ENCODE measurements around the gene DENND4C. TPM values are rescaled to one million over a fixed set of nuclear protein-coding genes. Genes with fewer than 3 reads are reported as not detected.

DENND4C gene
- total RNA-seq, 1 donor: 65.1 TPM

DNA sequence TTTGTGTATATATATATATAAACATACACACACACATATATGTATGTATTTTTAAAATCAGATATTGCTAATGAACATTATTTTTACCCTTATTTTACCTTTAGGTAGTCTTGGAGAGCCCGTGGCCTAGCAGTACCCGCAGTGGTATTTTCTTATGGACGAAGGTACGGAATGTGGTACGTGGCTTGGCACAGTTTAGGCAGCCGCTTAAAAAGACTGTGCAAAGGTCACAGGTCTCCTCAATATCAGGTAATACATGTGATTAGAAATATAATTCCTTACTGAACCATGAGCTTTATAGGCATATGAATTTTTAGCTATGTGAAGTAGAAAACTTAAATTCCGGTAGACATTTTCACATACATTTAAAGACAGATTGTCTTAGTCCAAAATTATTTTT is 105.7 kb downstream of the DENND4C start:
- no peak overlapping the region for H2AFZ ChIP-seq (ENCODE audit: low read length)
- H3K4me2 ChIP-seq (ENCODE audit: insufficient read depth, low read length): no peak overlapping the region
- H4K20me1 ChIP-seq (ENCODE audit: insufficient read depth, low read length): no peaks in the 10 kb centered on the region
- H3K4me1 ChIP-seq (ENCODE audit: insufficient read depth, low read length): no peaks in the 10 kb centered on the region
- TF ChIP-seq, protein P1, sequence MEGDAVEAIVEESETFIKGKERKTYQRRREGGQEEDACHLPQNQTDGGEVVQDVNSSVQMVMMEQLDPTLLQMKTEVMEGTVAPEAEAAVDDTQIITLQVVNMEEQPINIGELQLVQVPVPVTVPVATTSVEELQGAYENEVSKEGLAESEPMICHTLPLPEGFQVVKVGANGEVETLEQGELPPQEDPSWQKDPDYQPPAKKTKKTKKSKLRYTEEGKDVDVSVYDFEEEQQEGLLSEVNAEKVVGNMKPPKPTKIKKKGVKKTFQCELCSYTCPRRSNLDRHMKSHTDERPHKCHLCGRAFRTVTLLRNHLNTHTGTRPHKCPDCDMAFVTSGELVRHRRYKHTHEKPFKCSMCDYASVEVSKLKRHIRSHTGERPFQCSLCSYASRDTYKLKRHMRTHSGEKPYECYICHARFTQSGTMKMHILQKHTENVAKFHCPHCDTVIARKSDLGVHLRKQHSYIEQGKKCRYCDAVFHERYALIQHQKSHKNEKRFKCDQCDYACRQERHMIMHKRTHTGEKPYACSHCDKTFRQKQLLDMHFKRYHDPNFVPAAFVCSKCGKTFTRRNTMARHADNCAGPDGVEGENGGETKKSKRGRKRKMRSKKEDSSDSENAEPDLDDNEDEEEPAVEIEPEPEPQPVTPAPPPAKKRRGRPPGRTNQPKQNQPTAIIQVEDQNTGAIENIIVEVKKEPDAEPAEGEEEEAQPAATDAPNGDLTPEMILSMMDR (IDR thresholded peaks at IDR 0.05; ENCODE audit: extremely low read depth, low read depth, low read length): no peak
- H3K27ac ChIP-seq (ENCODE audit: low read depth, low read length): no peak overlapping the region
- no peak for DNase-seq (ENCODE audit: insufficient read length, low spot score, missing footprints)
- no peaks in the 10 kb centered on the region for H3K9me3 ChIP-seq (ENCODE audit: low read depth, low read length)
- H3K79me2 ChIP-seq (ENCODE audit: insufficient read depth, low read length): no peaks in the 10 kb centered on the region
- peaks cover 12% of the 10 kb centered on the region for H3K36me3 ChIP-seq (ENCODE audit: insufficient read depth, low read length)
- H3K4me3 ChIP-seq (ENCODE audit: insufficient read depth, low read length): no peak overlapping the region
- H3K27me3 ChIP-seq (ENCODE audit: insufficient read depth, low read length): no peaks in the 10 kb centered on the region

DNA sequence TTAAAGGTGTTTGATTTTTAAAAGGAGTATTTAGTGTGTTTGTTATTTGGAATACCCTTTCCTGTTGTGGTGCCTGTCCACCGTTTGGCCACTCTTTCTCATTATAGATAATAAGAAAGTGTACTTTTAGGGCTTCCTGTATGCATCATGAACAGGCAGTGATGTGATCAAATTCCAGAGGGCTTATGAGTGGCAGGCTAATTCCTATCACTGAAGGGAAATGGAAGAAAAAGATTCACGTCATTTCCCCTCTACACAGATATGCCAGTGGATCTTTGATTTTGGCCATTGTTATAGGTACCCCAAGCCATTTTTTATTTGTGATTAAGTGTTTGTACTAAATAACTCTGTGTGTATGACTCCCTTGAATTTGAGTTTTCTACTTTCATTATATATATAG is 112.5 kb downstream of the DENND4C start:
- DNase-seq (ENCODE audit: insufficient read length, low spot score, missing footprints): no peak
- TF ChIP-seq, protein P1 (IDR thresholded peaks at IDR 0.05; ENCODE audit: extremely low read depth, low read depth, low read length): no peak
- Histone ChIP-seq H2AFZ (ENCODE audit: low read length) (no peak overlapping the region), H4K20me1 (ENCODE audit: insufficient read depth, low read length) (no peaks in the 10 kb centered on the region), H3K27me3 (ENCODE audit: insufficient read depth, low read length) (no peaks in the 10 kb centered on the region), H3K9me3 (ENCODE audit: low read depth, low read length) (no peaks in the 10 kb centered on the region), H3K4me3 (ENCODE audit: insufficient read depth, low read length) (no peak overlapping the region), H3K27ac (ENCODE audit: low read depth, low read length) (no peak overlapping the region), H3K4me1 (ENCODE audit: insufficient read depth, low read length) (no peaks in the 10 kb centered on the region), H3K79me2 (ENCODE audit: insufficient read depth, low read length) (no peaks in the 10 kb centered on the region), H3K4me2 (ENCODE audit: insufficient read depth, low read length) (no peak overlapping the region), H3K36me3 (ENCODE audit: insufficient read depth, low read length) (peaks cover 17% of the 10 kb centered on the region)

DNA sequence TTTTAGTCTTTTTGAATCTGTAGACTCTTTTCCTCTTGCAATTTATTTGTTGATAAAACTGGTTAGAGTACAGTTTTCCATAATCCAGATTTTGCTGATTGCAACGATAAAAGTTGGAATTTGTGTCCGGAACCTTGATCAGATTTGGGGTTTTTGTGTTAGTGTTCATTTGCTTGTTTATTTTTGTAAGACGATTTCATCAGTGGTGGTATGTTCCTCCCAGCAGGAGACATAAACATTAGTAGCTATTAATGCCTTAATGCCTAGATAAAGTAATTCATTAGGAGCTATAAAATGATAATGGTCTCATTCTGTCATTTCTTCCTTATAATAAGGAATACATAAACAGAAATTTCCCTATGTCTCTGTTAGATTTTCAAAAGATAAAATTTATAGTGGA is 128.2 kb downstream of the DENND4C start:
- DNase-seq (ENCODE audit: insufficient read length, low spot score, missing footprints): no peak
- TF ChIP-seq, protein P1 (IDR thresholded peaks at IDR 0.05; ENCODE audit: extremely low read depth, low read depth, low read length): no peak
- no peaks in the 10 kb centered on the region for H3K79me2 ChIP-seq (ENCODE audit: insufficient read depth, low read length)
- H3K9me3 ChIP-seq (ENCODE audit: low read depth, low read length): no peaks in the 10 kb centered on the region
- H4K20me1 ChIP-seq (ENCODE audit: insufficient read depth, low read length): no peaks in the 10 kb centered on the region
- H3K4me3 ChIP-seq (ENCODE audit: insufficient read depth, low read length): no peak overlapping the region
- H3K36me3 ChIP-seq (ENCODE audit: insufficient read depth, low read length): peaks cover 29% of the 10 kb centered on the region
- no peak overlapping the region for H2AFZ ChIP-seq (ENCODE audit: low read length)
- H3K4me1 ChIP-seq (ENCODE audit: insufficient read depth, low read length): no peaks in the 10 kb centered on the region
- no peak overlapping the region for H3K4me2 ChIP-seq (ENCODE audit: insufficient read depth, low read length)
- H3K27ac ChIP-seq (ENCODE audit: low read depth, low read length): no peak overlapping the region
- no peaks in the 10 kb centered on the region for H3K27me3 ChIP-seq (ENCODE audit: insufficient read depth, low read length)

DNA sequence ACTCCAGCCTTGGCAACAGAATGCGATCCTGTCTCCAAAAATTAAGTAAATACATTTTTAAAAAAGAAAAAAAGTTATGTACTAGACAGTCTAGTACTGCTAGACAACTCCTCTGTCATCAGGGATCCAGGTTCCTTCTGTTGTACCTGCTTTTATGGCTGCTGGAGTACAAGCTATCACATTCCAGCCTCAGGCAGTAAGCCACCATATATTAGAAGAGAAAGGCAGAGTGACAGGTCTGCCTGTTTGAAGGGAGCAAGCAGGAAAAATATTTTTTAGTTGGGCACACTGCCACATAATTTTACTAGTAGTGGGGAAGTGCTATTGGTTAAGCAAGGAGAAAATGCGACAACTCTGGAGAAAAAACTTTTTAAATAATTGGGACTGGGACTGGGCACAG is 138.6 kb downstream of the DENND4C start:
- Histone ChIP-seq H3K27me3 (ENCODE audit: insufficient read depth, low read length) (no peaks in the 10 kb centered on the region), H3K4me3 (ENCODE audit: insufficient read depth, low read length) (no peak overlapping the region), H3K27ac (ENCODE audit: low read depth, low read length) (no peak overlapping the region), H3K4me2 (ENCODE audit: insufficient read depth, low read length) (no peak overlapping the region), H4K20me1 (ENCODE audit: insufficient read depth, low read length) (no peaks in the 10 kb centered on the region), H3K9me3 (ENCODE audit: low read depth, low read length) (no peaks in the 10 kb centered on the region), H3K4me1 (ENCODE audit: insufficient read depth, low read length) (no peaks in the 10 kb centered on the region), H3K36me3 (ENCODE audit: insufficient read depth, low read length) (peaks cover 10% of the 10 kb centered on the region), H3K79me2 (ENCODE audit: insufficient read depth, low read length) (no peaks in the 10 kb centered on the region), H2AFZ (ENCODE audit: low read length) (no peak overlapping the region)
- DNase-seq (ENCODE audit: insufficient read length, low spot score, missing footprints): no peak
- TF ChIP-seq, protein P1 (IDR thresholded peaks at IDR 0.05; ENCODE audit: extremely low read depth, low read depth, low read length): no peak

All from osteoblast (primary cell).